Muscle of arm (tissue), 12 donors: ENCODE data around the gene MAP7D1. TPM values are rescaled to one million over a fixed set of nuclear protein-coding genes. Genes with fewer than 3 reads are reported as not detected.
"Not testable (repeated sequence)": the region's sequence is repeated elsewhere in the genome, so short reads cannot be mapped to it uniquely, and the experiment has no call there.

Experiments
- DNase-seq: peaks from one replicate; pipeline ENCODE4 v3.0.0-alpha.2; 2013
- polyA plus RNA-seq, 12 donors: library from polyadenylated mRNA; unstranded; fragments of 120-200 nt; gene quantifications; one replicate each; pipeline ENCODE4 v1.2.1, GENCODE V29; 2013; ENCODE audit not compliant: insufficient read length in 12 of 12

Gene MAP7D1
- polyA plus RNA-seq, 12 donors: 110 to 204 (median 130) TPM; not detected in 1

- no peak for DNase-seq
These were observed 44.2 kb downstream of the MAP7D1 start for GRCh38 chr1:36199934-36200741.

- no peak for DNase-seq
These were observed 47.1 kb downstream of the MAP7D1 start for GRCh38 chr1:36203027-36203553.

- no peak for DNase-seq
These were observed 47.8 kb downstream of the MAP7D1 start for GRCh38 chr1:36203554-36204346.

- DNase-seq: no peak
These were observed 48.5 kb downstream of the MAP7D1 start for GRCh38 chr1:36204347-36204909.

- no peak for DNase-seq
These were observed 50.4 kb downstream of the MAP7D1 start for GRCh38 chr1:36206323-36206858.

GRCh38 chr1:36207339-36207738, 51.4 kb downstream of the MAP7D1 start:
- no peak for DNase-seq

GRCh38 chr1:36208978-36209703, 53.2 kb downstream of the MAP7D1 start:
- DNase-seq: no peak

GRCh38 chr1:36211307-36211706, 55.3 kb downstream of the MAP7D1 start:
- DNase-seq: no peak

- DNase-seq: no peak
These were observed 55.9 kb downstream of the MAP7D1 start for GRCh38 chr1:36211841-36212240.

- no peak for DNase-seq
These were observed 56.8 kb downstream of the MAP7D1 start for GRCh38 chr1:36212782-36213181.

GRCh38 chr1:36217670-36218069, 61.7 kb downstream of the MAP7D1 start:
- DNase-seq: no peak

GRCh38 chr1:36221901-36222300, 65.9 kb downstream of the MAP7D1 start:
- DNase-seq: not testable (repeated sequence)

- no peak for DNase-seq
These were observed 66.8 kb downstream of the MAP7D1 start for GRCh38 chr1:36222481-36223380.

GRCh38 chr1:36223381-36223995, 67.5 kb downstream of the MAP7D1 start:
- peak; percentile 66 for DNase-seq

GRCh38 chr1:36223996-36224536, 68.1 kb downstream of the MAP7D1 start, which contains the start of gene THRAP3:
Gene THRAP3, plus strand, starts transcription at chr1:36224443. Its CDS starts 58,121 bp downstream, at chr1:36282564.
- DNase-seq: peak; percentile 99

GRCh38 chr1:36224537-36225282, 68.8 kb downstream of the MAP7D1 start:
- DNase-seq: no peak

- DNase-seq: no peak
These were observed 69.4 kb downstream of the MAP7D1 start for GRCh38 chr1:36225283-36225899.

- not testable (repeated sequence) for DNase-seq
These were observed 74.3 kb downstream of the MAP7D1 start for GRCh38 chr1:36230279-36230678.
